ENCODE results near the gene PLGRKT.

The PLGRKT gene

DNA sequence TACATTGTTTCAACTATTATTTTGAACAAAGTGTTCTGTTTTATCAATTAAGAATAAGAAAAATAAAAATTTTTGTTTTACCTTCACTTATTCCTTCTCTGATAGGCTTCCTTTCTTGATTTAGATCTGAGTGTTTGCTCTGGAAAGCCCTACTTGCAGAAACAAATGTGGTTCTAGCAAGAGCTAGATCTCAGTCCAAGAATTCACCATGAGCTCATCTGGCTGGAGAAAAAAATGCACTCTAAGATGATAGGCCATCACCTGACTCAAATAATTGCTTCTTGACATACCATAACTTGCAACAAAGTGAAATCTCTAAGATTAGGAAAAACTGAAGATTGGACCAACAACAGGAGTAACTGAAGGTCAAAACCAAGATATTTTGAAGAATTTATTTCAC lies 126.9 kb downstream of the PLGRKT start:
- no peak for DNase-seq (ENCODE audit: low read depth, low spot score)
